Right cardiac atrium (tissue), 5 donors: ENCODE measurements around the gene FAF1. TPM values are rescaled to one million over a fixed set of nuclear protein-coding genes. Genes with fewer than 3 reads are reported as not detected.

ENCODE experiments used
- ATAC-seq, 2 donors: fragments of 200-7000 bp; cut with Tn5 transposase; one replicate each; pipeline versions ENCODE4 v1.8.0 to v1.9.1; 2020; ENCODE audit warnings: moderate library complexity in 2 of 2, mild to moderate bottlenecking in 1 of 2
- DNase-seq, 3 donors: peaks; one replicate each; pipeline ENCODE4 v3.0.0-alpha.2; 2020
- H3K27ac ChIP-seq: one replicate; pipeline ENCODE4 v1.5.1; 2013; ENCODE audit warnings: mild to moderate bottlenecking, low read length, control low read depth, moderate library complexity
- H3K27me3 ChIP-seq: one replicate; pipeline ENCODE4 v1.6.1; 2013; ENCODE audit not compliant: control insufficient read depth, insufficient read depth
- H3K4me1 ChIP-seq: one replicate; pipeline ENCODE4 v1.6.1; 2013; ENCODE audit warnings: low read length; ENCODE audit not compliant: control insufficient read depth, insufficient read depth
- H3K4me3 ChIP-seq: one replicate; pipeline ENCODE4 v1.5.1; 2013; ENCODE audit warnings: low read length, control low read depth
- H3K9me3 ChIP-seq: one replicate; pipeline ENCODE4 v1.6.1; 2013; ENCODE audit warnings: low read length; ENCODE audit not compliant: control insufficient read depth
- WGBS: extraction: QIAGEN DNeasy Blood & Tissue Kit; methylation state at CpG from one replicate; pipeline ENCODE4 v1.1.7; 2013; 5-methylcytosine and 5-hydroxymethylcytosine counted together
- intact Hi-C, 4 donors: fragments of 100-400 bp; cut with DNase I; formaldehyde crosslinking; loops; one replicate each; pipeline versions ENCODE4 v1.11.0 to v1.14.0; 2022 to 2023
- polyA plus RNA-seq: library from polyadenylated mRNA; stranded (reverse); fragments of 200-250 nt; gene quantifications from one replicate; pipeline ENCODE4 v1.2.3, GENCODE V29; 2013
- total RNA-seq, 4 donors: library from RNA; stranded (reverse); fragmentation: NEBNext Ultra II Directional; extraction: Animal tissue kit (Norgen Biotek cat#: 25700); gene quantifications; one replicate each; pipeline ENCODE4 v1.2.1, GENCODE V29; 2021
- donor health status: healthy with polysubstance abuse.
- donor health status: DM: no; HTN: yes; CAD: no.
- donor health status: DM: no; HTN: no; CAD: no.
- donor health status: DM: no; HTN: yes; CAD: no; lungs with severe emphysema.
- donor health status: DM: yes; HTN: yes; CAD: no.

FAF1 gene
- total and polyA plus RNA-seq, 5 donors: 52.3 to 90.0 (median 74.7) TPM

GRCh38 chr1:50701706-50702317, 258.3 kb downstream of the FAF1 start:
- no peaks in the 10 kb centered on the region for H3K9me3 ChIP-seq
- WGBS: 37% methylated on average over 1 of the region's 1 CpG
- no peak overlapping the region for H3K27ac ChIP-seq
- DNase-seq: no peak
- no peak overlapping the region for H3K4me3 ChIP-seq
- H3K4me1 ChIP-seq: no peaks in the 10 kb centered on the region
- H3K27me3 ChIP-seq: no peaks in the 10 kb centered on the region
- intact Hi-C loops: loop anchor here in 1 of 4 donors (10.0 kb wide), 1 partner anchor 337 kb away; no protein-coding TSS in a partner anchor
- ATAC-seq: no peak

DNA sequence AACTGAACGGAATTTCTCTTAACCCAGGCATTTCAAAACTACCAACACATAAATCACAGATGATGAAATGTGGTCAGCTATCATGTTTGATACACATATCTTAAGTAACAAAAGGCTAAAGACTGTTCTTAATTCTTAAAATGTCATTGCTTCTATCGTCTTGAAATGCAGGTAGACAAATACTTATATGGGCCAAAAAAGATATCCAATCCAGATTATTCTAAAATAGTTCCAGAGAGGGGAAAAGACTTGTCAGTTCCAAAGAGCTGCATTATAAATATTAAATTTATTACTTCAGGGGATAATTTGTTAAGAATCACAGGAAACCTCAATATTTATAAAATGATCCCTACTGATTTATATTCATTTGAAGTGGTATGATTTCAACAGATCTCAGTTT, 259.4 kb downstream of the FAF1 start:
- no peaks in the 10 kb centered on the region for H3K9me3 ChIP-seq
- H3K27ac ChIP-seq: no peak overlapping the region
- no peak for DNase-seq
- H3K27me3 ChIP-seq: no peaks in the 10 kb centered on the region
- no peak overlapping the region for H3K4me3 ChIP-seq
- intact Hi-C loops: loop anchor here in 1 of 4 donors (10.0 kb wide), 1 partner anchor 336 kb away; no protein-coding TSS in a partner anchor
- ATAC-seq: no peak
- 85% methylated on average over 2 of the region's 2 CpGs for WGBS
- H3K4me1 ChIP-seq: no peaks in the 10 kb centered on the region

GRCh38 chr1:50700214-50700613, 259.9 kb downstream of the FAF1 start:
- intact Hi-C loops: loop anchor here in 1 of 4 donors (10.0 kb wide), 1 partner anchor 335 kb away; no protein-coding TSS in a partner anchor
- Histone ChIP-seq H3K27ac (no peak overlapping the region), H3K4me3 (no peak overlapping the region), H3K9me3 (no peaks in the 10 kb centered on the region), H3K27me3 (no peaks in the 10 kb centered on the region), H3K4me1 (no peaks in the 10 kb centered on the region)
- ATAC-seq (no peak), DNase-seq (no peak)
- WGBS: 94% methylated on average over 4 of the region's 4 CpGs

DNA sequence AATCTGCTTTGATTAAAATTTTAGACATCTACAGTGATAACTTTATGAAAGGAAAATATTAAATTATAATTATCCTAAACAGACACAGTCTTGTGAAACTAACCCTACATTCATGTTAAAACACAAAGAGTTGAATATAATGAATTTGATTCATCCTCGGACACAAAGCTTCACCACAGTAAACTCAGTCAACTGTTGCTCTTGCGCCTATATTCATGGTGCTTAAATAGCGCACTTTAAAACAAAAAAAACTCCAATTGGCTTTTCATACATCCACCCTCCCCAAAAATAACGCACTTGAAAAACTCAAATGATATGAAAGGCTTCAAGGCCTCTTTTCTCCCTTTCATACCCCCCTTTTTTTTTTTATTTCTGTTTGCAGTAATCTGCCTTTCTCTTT, 260.3 kb downstream of the FAF1 start:
- ATAC-seq (no peak), DNase-seq (no peak)
- H3K9me3 ChIP-seq: no peaks in the 10 kb centered on the region
- no peaks in the 10 kb centered on the region for H3K27me3 ChIP-seq
- H3K27ac ChIP-seq: no peak overlapping the region
- intact Hi-C loops: loop anchor here in 1 of 4 donors (10.0 kb wide), 1 partner anchor 335 kb away; no protein-coding TSS in a partner anchor
- H3K4me1 ChIP-seq: no peaks in the 10 kb centered on the region
- 94% methylated on average over 4 of the region's 4 CpGs for WGBS
- no peak overlapping the region for H3K4me3 ChIP-seq

DNA sequence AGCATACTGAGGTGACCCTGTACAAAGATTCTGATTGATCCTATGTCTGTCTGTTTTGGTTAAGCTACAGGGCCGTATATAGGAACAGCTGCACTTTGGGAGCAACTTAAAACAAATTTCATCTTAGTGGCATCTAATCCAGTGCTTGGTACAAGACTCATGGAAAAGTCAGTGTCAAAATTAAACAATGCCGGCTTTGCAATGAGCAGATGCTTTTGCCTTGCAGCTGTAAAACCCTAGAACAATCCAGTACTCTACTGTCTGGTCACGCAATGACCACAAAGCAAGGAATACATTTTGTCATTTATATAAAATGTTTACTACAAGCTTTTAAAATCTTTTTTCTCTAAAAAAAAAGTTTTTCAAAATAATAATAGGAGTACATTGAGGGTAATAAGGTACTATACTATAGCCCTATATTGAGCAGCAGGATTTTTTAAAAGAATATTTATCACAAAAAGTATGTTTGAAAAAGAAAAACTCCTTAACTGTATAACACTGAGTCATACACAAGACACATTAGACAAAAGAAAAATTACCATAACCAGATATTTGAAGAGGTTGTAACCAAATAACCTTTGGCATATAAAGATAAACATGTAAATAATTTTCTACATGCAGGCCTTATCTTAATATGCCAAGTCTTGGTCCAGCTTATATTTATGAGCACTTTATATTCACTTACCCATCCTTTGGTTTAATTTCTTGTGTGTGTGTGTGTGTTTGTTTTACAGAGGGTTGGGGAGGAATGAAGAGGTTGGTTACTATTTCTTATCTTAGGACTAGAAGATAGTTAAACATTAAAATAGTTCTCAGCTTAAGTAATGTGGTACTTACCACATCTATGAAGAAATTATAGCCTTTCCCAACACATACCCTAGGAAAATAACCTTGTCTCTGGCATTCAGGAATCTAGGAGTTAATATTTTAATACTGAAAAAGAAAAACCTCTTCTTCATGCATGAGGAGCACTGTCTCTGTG, 262.3 kb downstream of the FAF1 start:
- Histone ChIP-seq H3K27me3 (no peaks in the 10 kb centered on the region), H3K9me3 (no peaks in the 10 kb centered on the region), H3K27ac (no peak overlapping the region), H3K4me1 (no peaks in the 10 kb centered on the region), H3K4me3 (no peak overlapping the region)
- intact Hi-C loops: no loop called here
- DNase-seq (no peak), ATAC-seq (no peak)
- WGBS: 92% methylated on average over 3 of the region's 3 CpGs

DNA sequence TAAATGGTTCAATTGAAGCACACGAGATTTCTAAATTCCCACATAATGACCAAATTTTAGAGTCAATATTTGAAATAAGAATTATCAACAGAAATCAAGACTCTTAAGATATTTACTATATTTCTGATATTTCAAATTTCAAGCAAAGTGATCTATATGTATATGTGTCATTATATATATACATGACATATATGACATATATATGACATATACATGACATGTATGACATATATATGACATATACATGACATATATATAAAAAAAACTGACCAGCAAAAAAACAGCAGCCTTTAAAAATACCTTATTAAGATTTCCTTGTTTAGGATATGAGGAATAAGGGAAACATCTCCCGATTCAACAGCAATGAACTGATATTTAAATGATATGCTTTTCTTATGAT, 266.2 kb downstream of the FAF1 start:
- H3K27ac ChIP-seq: no peak overlapping the region
- no peak overlapping the region for H3K4me3 ChIP-seq
- no peaks in the 10 kb centered on the region for H3K4me1 ChIP-seq
- H3K27me3 ChIP-seq: no peaks in the 10 kb centered on the region
- H3K9me3 ChIP-seq: no peaks in the 10 kb centered on the region
- 96% methylated on average over 2 of the region's 2 CpGs for WGBS
- intact Hi-C loops: no loop called here
- DNase-seq: no peak
- no peak for ATAC-seq

GRCh38 chr1:50684185-50684584, 275.9 kb downstream of the FAF1 start:
- no peak overlapping the region for H3K4me3 ChIP-seq
- no peak overlapping the region for H3K27ac ChIP-seq
- H3K27me3 ChIP-seq: no peaks in the 10 kb centered on the region
- intact Hi-C loops: no loop called here
- no peaks in the 10 kb centered on the region for H3K9me3 ChIP-seq
- ATAC-seq (no peak), DNase-seq (no peak)
- no peaks in the 10 kb centered on the region for H3K4me1 ChIP-seq
- 86% methylated on average over 3 of the region's 3 CpGs for WGBS

- Histone ChIP-seq H3K27ac (no peak overlapping the region), H3K4me1 (no peaks in the 10 kb centered on the region), H3K4me3 (no peak overlapping the region), H3K27me3 (no peaks in the 10 kb centered on the region), H3K9me3 (no peaks in the 10 kb centered on the region)
- intact Hi-C loops: no loop called here
- ATAC-seq (no peak), DNase-seq (no peak)
- WGBS: 98% methylated on average over 3 of the region's 3 CpGs
Observed at GRCh38 chr1:50681931-50682330, 278.1 kb downstream of the FAF1 start.

- Histone ChIP-seq H3K4me1 (peaks cover 5% of the 10 kb centered on the region), H3K27ac (no peak overlapping the region), H3K4me3 (no peak overlapping the region), H3K27me3 (no peaks in the 10 kb centered on the region), H3K9me3 (no peaks in the 10 kb centered on the region)
- intact Hi-C loops: no loop called here
- WGBS: 63% methylated on average over 4 of the region's 4 CpGs
- DNase-seq (no peak), ATAC-seq (no peak)
Observed at GRCh38 chr1:50667710-50668356, 292.2 kb downstream of the FAF1 start.

GRCh38 chr1:50667272-50667671, 292.8 kb downstream of the FAF1 start:
- H3K9me3 ChIP-seq: no peaks in the 10 kb centered on the region
- H3K4me3 ChIP-seq: no peak overlapping the region
- WGBS: 48% methylated on average over 2 of the region's 2 CpGs
- peaks cover 5% of the 10 kb centered on the region for H3K4me1 ChIP-seq
- ATAC-seq (peak in 1 of 2 donors; percentile 11), DNase-seq (no peak)
- no peak overlapping the region for H3K27ac ChIP-seq
- H3K27me3 ChIP-seq: no peaks in the 10 kb centered on the region
- intact Hi-C loops: no loop called here

DNA sequence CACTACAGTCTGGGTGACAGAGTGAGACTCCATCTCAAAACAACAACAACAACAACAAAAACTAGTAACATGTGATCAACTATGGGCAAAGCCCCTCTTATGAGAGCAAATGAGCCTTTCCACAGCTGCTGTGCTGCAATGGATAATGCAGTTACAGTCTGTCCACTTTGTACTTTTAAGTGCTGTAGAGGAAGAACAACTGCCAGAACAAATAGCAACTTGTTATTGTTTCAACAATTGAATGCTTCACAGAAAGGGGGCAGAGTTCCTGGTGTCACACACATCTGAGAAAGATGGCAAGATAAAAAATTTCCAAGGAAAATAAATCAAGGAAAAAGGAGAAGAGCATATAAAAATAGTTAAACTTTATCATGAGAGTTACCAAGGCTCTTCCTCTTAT, 293.2 kb downstream of the FAF1 start:
- DNase-seq (no peak), ATAC-seq (peak in 1 of 2 donors; percentile 59)
- no peak overlapping the region for H3K4me3 ChIP-seq
- H3K27ac ChIP-seq: no peak overlapping the region
- no peaks in the 10 kb centered on the region for H3K9me3 ChIP-seq
- peaks cover 5% of the 10 kb centered on the region for H3K4me1 ChIP-seq
- H3K27me3 ChIP-seq: no peaks in the 10 kb centered on the region
- intact Hi-C loops: no loop called here
